Measurements from ENCODE around the gene SYT1.

The SYT1 gene

GRCh38 chr12:79141776-79142175, 277.2 kb downstream of the SYT1 start:
- FAIRE-seq: no peak
- TF ChIP-seq, protein P1, sequence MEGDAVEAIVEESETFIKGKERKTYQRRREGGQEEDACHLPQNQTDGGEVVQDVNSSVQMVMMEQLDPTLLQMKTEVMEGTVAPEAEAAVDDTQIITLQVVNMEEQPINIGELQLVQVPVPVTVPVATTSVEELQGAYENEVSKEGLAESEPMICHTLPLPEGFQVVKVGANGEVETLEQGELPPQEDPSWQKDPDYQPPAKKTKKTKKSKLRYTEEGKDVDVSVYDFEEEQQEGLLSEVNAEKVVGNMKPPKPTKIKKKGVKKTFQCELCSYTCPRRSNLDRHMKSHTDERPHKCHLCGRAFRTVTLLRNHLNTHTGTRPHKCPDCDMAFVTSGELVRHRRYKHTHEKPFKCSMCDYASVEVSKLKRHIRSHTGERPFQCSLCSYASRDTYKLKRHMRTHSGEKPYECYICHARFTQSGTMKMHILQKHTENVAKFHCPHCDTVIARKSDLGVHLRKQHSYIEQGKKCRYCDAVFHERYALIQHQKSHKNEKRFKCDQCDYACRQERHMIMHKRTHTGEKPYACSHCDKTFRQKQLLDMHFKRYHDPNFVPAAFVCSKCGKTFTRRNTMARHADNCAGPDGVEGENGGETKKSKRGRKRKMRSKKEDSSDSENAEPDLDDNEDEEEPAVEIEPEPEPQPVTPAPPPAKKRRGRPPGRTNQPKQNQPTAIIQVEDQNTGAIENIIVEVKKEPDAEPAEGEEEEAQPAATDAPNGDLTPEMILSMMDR (IDR thresholded peaks at IDR 0.05; ENCODE audit: insufficient read depth, missing control alignments): no peak

GRCh38 chr12:79143803-79144202, 279.2 kb downstream of the SYT1 start:
- FAIRE-seq: peak; percentile 75

More at GRCh38 chr12:79141776-79142175, 277.2 kb downstream of the SYT1 start:
- no peak for DNase-seq (ENCODE audit: insufficient read length, low spot score)

DNA sequence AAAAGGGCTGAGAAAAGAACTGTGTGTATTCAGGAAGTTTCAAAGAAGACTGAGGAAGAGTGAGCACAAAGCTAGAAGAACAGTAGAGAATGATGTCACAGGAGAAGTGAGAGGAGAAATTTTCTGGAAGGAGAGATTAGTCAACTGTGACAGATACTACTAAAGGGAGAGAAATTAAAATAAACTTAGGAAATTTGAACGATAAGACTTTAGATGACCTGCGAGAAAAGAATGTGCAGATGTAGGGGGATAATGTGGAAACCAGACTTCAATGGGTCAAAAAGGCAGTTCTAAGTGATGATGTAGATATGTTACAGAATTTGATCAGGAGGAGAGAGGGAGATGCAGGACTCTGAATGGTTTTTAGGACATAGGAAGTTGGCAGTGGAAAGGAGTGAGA, 287.4 kb downstream of the SYT1 start:
- no peak for DNase-seq (ENCODE audit: insufficient read length, low spot score)
- FAIRE-seq: no peak
- TF ChIP-seq, protein P1 (IDR thresholded peaks at IDR 0.05; ENCODE audit: insufficient read depth, missing control alignments): no peak

More at GRCh38 chr12:79143803-79144202, 279.2 kb downstream of the SYT1 start:
- TF ChIP-seq, protein P1 (IDR thresholded peaks at IDR 0.05; ENCODE audit: insufficient read depth, missing control alignments): no peak
- DNase-seq (ENCODE audit: insufficient read length, low spot score): no peak

DNA sequence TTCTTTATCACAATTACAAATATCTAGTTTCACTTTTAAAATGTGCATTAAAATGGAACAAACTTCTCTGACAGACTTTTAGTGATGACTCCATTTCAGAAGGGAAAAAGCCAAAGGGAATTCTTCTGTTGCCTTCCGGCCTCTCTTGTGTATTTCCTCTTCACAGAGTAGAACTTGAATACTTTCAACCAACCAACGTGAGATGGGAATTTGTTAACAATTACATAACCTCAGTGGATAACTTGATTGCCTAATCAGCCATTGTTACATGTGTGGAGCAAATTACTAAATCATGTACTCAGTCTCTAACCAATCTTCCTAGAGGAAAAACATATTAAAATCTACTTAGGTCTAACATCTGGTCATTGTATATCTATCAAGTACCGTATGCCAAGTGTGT, 291.1 kb downstream of the SYT1 start:
- FAIRE-seq: peak; percentile 89
- TF ChIP-seq, protein P1 (IDR thresholded peaks at IDR 0.05; ENCODE audit: insufficient read depth, missing control alignments): no peak
- no peak for DNase-seq (ENCODE audit: insufficient read length, low spot score)

- FAIRE-seq (no peak), DNase-seq (ENCODE audit: insufficient read length, low spot score) (no peak)
- TF ChIP-seq, protein P1 (IDR thresholded peaks at IDR 0.05; ENCODE audit: insufficient read depth, missing control alignments): no peak
Measured at GRCh38 chr12:79156846-79157463, 292.4 kb downstream of the SYT1 start.

- FAIRE-seq: peak; percentile 55
- TF ChIP-seq, protein P1 (IDR thresholded peaks at IDR 0.05; ENCODE audit: insufficient read depth, missing control alignments): no peak
- DNase-seq (ENCODE audit: insufficient read length, low spot score): no peak
Measured at GRCh38 chr12:79161249-79161934, 296.8 kb downstream of the SYT1 start.

All from D721Med (cell line).